HL-60 (cell line): ENCODE measurements around the gene MYOCD.

Experiments
- POLR2AphosphoS5 ChIP-seq: IDR thresholded peaks from 2 replicates; pipeline ENCODE4 v1.6.1; 2012; ENCODE audit warnings: low read depth
- TF ChIP-seq, protein P1 (sequence below): IDR thresholded peaks from one replicate; pipeline ENCODE4 v1.5.1; 2011; ENCODE audit warnings: low read length, control low read depth, inconsistent platforms; ENCODE audit not compliant: insufficient read depth
- TF ChIP-seq, protein P2 (sequence below): IDR thresholded peaks from 2 replicates; pipeline ENCODE4 v1.6.1; 2012; ENCODE audit warnings: low read depth; ENCODE audit not compliant: insufficient replicate concordance

DNA sequence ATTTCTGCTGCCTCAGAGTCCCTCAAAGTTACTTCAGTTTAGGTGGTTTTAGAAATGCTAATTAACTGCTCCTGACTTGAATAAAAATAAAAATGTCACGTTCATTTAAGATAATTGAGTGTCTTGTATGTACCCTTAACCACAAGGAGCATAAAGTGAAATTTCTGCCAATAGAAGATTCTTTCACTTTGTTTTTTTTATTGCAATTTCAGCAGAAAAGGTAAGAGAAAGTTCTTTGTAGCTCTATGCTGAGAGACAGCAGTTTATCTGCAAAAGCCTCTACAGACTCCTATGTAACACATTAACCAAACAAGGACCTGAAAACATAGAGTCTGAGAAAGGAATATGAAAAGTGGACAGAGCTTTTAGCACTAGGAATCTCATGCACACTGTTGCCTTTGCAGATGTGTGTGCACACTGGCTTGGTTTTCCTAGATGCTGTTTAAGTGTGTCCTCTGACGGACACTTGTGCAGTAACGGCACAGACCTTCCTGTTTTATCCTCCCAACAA lies 135.2 kb downstream of the MYOCD start:
- TF ChIP-seq, protein P1, sequence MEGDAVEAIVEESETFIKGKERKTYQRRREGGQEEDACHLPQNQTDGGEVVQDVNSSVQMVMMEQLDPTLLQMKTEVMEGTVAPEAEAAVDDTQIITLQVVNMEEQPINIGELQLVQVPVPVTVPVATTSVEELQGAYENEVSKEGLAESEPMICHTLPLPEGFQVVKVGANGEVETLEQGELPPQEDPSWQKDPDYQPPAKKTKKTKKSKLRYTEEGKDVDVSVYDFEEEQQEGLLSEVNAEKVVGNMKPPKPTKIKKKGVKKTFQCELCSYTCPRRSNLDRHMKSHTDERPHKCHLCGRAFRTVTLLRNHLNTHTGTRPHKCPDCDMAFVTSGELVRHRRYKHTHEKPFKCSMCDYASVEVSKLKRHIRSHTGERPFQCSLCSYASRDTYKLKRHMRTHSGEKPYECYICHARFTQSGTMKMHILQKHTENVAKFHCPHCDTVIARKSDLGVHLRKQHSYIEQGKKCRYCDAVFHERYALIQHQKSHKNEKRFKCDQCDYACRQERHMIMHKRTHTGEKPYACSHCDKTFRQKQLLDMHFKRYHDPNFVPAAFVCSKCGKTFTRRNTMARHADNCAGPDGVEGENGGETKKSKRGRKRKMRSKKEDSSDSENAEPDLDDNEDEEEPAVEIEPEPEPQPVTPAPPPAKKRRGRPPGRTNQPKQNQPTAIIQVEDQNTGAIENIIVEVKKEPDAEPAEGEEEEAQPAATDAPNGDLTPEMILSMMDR = no peak
- TF ChIP-seq, protein P2, sequence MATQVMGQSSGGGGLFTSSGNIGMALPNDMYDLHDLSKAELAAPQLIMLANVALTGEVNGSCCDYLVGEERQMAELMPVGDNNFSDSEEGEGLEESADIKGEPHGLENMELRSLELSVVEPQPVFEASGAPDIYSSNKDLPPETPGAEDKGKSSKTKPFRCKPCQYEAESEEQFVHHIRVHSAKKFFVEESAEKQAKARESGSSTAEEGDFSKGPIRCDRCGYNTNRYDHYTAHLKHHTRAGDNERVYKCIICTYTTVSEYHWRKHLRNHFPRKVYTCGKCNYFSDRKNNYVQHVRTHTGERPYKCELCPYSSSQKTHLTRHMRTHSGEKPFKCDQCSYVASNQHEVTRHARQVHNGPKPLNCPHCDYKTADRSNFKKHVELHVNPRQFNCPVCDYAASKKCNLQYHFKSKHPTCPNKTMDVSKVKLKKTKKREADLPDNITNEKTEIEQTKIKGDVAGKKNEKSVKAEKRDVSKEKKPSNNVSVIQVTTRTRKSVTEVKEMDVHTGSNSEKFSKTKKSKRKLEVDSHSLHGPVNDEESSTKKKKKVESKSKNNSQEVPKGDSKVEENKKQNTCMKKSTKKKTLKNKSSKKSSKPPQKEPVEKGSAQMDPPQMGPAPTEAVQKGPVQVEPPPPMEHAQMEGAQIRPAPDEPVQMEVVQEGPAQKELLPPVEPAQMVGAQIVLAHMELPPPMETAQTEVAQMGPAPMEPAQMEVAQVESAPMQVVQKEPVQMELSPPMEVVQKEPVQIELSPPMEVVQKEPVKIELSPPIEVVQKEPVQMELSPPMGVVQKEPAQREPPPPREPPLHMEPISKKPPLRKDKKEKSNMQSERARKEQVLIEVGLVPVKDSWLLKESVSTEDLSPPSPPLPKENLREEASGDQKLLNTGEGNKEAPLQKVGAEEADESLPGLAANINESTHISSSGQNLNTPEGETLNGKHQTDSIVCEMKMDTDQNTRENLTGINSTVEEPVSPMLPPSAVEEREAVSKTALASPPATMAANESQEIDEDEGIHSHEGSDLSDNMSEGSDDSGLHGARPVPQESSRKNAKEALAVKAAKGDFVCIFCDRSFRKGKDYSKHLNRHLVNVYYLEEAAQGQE = no peak
- TF ChIP-seq POLR2AphosphoS5 = no peak
